Panc1 (cell line): Measurements from ENCODE around the gene PC.

Experiments
- POLR2AphosphoS5 ChIP-seq: IDR thresholded peaks from 2 replicates; pipeline ENCODE4 v1.6.1; 2012; ENCODE audit warnings: mild to moderate bottlenecking, low read depth, low read length, moderate library complexity
- TF ChIP-seq, protein P1 (sequence below): fragments of 450-650 bp; IDR thresholded peaks from 2 replicates; pipeline ENCODE4 v1.5.1; 2017; ENCODE audit warnings: mild to moderate bottlenecking

DNA sequence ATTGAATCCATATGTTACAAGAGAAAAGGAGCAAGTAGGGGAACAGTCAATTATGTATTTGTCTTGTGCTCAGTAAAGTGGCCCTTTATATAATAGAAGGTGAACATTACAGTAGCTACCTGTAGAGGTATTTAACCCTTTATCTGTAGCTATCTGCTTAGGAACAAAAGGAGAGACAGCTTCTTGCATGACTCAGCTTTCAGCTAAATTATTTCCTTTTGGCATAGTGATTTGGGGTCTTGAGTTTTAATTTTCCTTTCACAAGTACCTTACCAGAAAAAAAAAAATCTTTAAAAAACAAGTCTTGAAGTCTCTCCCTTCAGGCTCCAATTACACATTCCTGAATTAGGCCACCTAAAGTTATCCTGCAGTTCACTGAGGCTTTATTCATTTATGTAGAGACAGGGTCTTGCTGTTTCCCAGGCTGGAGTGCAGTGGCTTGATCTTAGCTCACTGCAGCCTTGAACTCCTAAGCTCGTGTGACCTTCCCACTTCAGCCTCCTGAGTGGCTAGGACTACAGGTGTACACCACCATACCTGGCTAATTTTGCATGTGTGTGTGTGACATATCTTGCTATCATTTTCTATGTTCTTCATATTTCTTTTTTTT is 147.5 kb downstream of the PC start:
- TF ChIP-seq POLR2AphosphoS5 = no peak
- TF ChIP-seq, protein P1, sequence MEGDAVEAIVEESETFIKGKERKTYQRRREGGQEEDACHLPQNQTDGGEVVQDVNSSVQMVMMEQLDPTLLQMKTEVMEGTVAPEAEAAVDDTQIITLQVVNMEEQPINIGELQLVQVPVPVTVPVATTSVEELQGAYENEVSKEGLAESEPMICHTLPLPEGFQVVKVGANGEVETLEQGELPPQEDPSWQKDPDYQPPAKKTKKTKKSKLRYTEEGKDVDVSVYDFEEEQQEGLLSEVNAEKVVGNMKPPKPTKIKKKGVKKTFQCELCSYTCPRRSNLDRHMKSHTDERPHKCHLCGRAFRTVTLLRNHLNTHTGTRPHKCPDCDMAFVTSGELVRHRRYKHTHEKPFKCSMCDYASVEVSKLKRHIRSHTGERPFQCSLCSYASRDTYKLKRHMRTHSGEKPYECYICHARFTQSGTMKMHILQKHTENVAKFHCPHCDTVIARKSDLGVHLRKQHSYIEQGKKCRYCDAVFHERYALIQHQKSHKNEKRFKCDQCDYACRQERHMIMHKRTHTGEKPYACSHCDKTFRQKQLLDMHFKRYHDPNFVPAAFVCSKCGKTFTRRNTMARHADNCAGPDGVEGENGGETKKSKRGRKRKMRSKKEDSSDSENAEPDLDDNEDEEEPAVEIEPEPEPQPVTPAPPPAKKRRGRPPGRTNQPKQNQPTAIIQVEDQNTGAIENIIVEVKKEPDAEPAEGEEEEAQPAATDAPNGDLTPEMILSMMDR = no peak
